Tibial artery (tissue), 4 donors: ENCODE data around the gene IRF2BP2.

ENCODE experiments used
- DNase-seq, 2 donors: peaks; one replicate each; pipeline ENCODE4 v3.0.0-alpha.2; 2019
- H3K27ac ChIP-seq, 2 donors: fragments of 200-600 bp; sonication (generic) in 1 of 2; 1 replicate in 1 of 2; 2 replicates in 1 of 2; pipeline ENCODE4 v1.5.1; 2018 to 2019; ENCODE audit warnings: mild to moderate bottlenecking in 1 of 2
- H3K27me3 ChIP-seq, 2 donors: fragments of 200-600 bp; sonication (generic) in 1 of 2; one replicate each; pipeline versions ENCODE4 v1.5.1 to v1.6.0; 2016 to 2019
- H3K36me3 ChIP-seq, 3 donors: fragments of 200-600 bp; sonication (generic) in 2 of 3; one replicate each; pipeline ENCODE4 v1.5.1; 2016 to 2019; ENCODE audit warnings: mild to moderate bottlenecking in 2 of 3
- H3K4me1 ChIP-seq, 4 donors: fragments of 200-600 bp; sonication (generic) in 2 of 4; 1 replicate in 3 of 4; 2 replicates in 1 of 4; pipeline ENCODE4 v1.5.1; 2016 to 2019
- H3K4me3 ChIP-seq, 2 donors: fragments of 200-600 bp; sonication (generic) in 1 of 2; 1 replicate in 1 of 2; 2 replicates in 1 of 2; pipeline ENCODE4 v1.5.1; 2018 to 2019; ENCODE audit warnings: mild to moderate bottlenecking in 2 of 2
- H3K9me3 ChIP-seq, 3 donors: fragments of 200-600 bp; sonication (generic) in 1 of 3; one replicate each; pipeline ENCODE4 v1.5.1; 2016 to 2019
- CTCF ChIP-seq, 2 experiments: fragments of 200-600 bp in 1 of 2; fragments of 450-650 bp in 1 of 2; IDR thresholded peaks; one replicate each; pipeline ENCODE4 v1.5.1; 2017 to 2019; ENCODE audit warnings: antibody characterized with exemption in 2 of 2, mild to moderate bottlenecking in 1 of 2, moderate library complexity in 1 of 2
- intact Hi-C: fragments of 100-400 bp; cut with DNase I; formaldehyde crosslinking; loops from one replicate; pipeline ENCODE4 v1.15.0; 2023; ENCODE audit warnings: low total_unique reads

The IRF2BP2 gene

GRCh38 chr1:234631721-234632125 is 21.7 kb upstream of the IRF2BP2 start:
- no peaks in the 10 kb centered on the region for H3K4me1 ChIP-seq
- TF ChIP-seq CTCF (IDR thresholded peaks at IDR 0.05), result no peak
- H3K27me3 ChIP-seq, result no peaks in the 10 kb centered on the region
- no peak overlapping the region for H3K4me3 ChIP-seq
- intact Hi-C loops, result no loop called here
- H3K36me3 ChIP-seq, result no peaks in the 10 kb centered on the region
- H3K9me3 ChIP-seq, result no peaks in the 10 kb centered on the region
- no peak for DNase-seq
- H3K27ac ChIP-seq, result no peak overlapping the region

DNA sequence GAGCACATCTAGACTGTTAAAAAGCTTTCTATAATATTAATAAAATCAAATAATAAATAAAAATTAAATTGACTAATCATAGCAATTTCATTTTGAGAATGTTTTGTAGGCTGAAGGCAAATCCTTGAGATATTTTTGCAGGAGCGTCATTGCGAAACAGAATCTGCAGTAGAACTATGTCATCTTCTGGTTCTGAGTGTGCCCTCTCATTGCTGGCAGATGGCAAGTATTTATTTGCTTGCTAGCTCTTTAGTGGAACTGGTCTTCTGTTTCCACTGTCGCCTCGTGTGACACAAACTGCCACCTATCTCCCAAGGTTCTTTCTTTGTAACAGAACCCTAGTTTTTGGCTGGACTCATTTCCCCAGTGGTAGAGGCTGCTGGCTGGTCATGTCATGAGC is 19.0 kb upstream of the IRF2BP2 start:
- Histone ChIP-seq H3K27ac (no peak overlapping the region), H3K27me3 (no peaks in the 10 kb centered on the region), H3K4me1 (peaks cover 0 to 9% (median 5%) of the 10 kb centered on the region in 4 donors), H3K4me3 (no peak overlapping the region), H3K36me3 (no peaks in the 10 kb centered on the region), H3K9me3 (no peaks in the 10 kb centered on the region)
- no peak for TF ChIP-seq CTCF (IDR thresholded peaks at IDR 0.05)
- intact Hi-C loops, result loop anchor here (10.0 kb wide), 1 partner anchor 46 kb away; no protein-coding TSS in a partner anchor
- no peak for DNase-seq

DNA sequence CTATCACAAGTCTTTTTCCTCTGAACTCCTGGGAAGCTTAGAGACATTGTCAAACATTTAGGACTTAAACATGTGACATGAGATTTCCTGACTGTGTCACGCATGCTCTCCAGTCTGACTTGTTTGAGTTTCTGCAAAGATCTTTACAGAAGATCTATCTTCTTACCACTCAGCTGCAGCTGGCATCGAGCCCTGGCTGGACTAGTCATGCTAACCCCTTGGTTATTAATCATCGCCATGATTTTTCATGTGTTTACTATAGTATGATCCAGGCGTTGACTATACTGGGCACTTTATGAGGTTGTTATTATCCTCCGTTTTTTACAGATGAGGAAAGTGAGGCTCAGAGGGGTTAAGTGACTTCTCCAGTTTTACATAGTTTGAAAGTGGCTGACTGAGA is 18.1 kb upstream of the IRF2BP2 start:
- H3K9me3 ChIP-seq, result no peaks in the 10 kb centered on the region
- no peak overlapping the region for H3K4me3 ChIP-seq
- intact Hi-C loops, result loop anchor here (10.0 kb wide), 1 partner anchor 47 kb away; no protein-coding TSS in a partner anchor
- no peak for TF ChIP-seq CTCF (IDR thresholded peaks at IDR 0.05)
- no peaks in the 10 kb centered on the region for H3K27me3 ChIP-seq
- H3K4me1 ChIP-seq, result peaks cover 0 to 9% (median 5%) of the 10 kb centered on the region in 4 donors
- DNase-seq, result no peak
- H3K36me3 ChIP-seq, result no peaks in the 10 kb centered on the region
- H3K27ac ChIP-seq, result no peak overlapping the region

GRCh38 chr1:234627009-234627950 is 17.3 kb upstream of the IRF2BP2 start:
- Histone ChIP-seq H3K27ac (no peak overlapping the region), H3K4me3 (no peak overlapping the region), H3K9me3 (no peaks in the 10 kb centered on the region), H3K36me3 (no peaks in the 10 kb centered on the region), H3K27me3 (no peaks in the 10 kb centered on the region), H3K4me1 (peaks cover 0 to 9% (median 5%) of the 10 kb centered on the region in 4 donors)
- TF ChIP-seq CTCF (IDR thresholded peaks at IDR 0.05), result no peak
- DNase-seq, result no peak
- intact Hi-C loops, result loop anchor here (10.0 kb wide), 1 partner anchor 48 kb away; no protein-coding TSS in a partner anchor

DNA sequence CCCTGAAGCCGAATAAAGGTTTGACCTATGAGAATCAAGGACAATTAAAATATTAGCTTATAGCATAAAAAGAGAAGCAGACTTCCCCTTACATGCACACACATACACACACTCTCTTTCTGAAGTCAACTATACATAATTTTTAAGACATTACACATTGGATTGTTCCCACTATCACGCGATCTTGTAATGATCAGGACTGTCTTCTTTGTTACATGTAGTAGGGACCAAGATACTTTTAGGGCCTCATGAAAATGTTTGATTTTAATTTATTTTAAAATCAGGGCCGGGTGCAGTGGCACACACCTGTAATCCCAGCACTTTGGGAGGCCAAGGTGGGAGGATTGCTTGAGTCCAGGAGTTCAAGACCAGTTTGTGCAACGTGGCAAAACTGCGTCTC is 16.4 kb upstream of the IRF2BP2 start:
- no peak overlapping the region for H3K4me3 ChIP-seq
- DNase-seq, result no peak
- no peaks in the 10 kb centered on the region for H3K27me3 ChIP-seq
- no peak for TF ChIP-seq CTCF (IDR thresholded peaks at IDR 0.05)
- peaks cover 0 to 13% (median 5%) of the 10 kb centered on the region in 4 donors for H3K4me1 ChIP-seq
- intact Hi-C loops, result loop anchor here (10.0 kb wide), 1 partner anchor 48 kb away; no protein-coding TSS in a partner anchor
- H3K27ac ChIP-seq, result no peak overlapping the region
- H3K9me3 ChIP-seq, result no peaks in the 10 kb centered on the region
- no peaks in the 10 kb centered on the region for H3K36me3 ChIP-seq
